ENCODE measurements around the gene MED14. TPM values are rescaled to one million over a fixed set of nuclear protein-coding genes. Genes with fewer than 3 reads are reported as not detected.

Gene MED14
- total and polyA plus RNA-seq, 2 of the 13 experiments (the other 11 are each of a cell fraction or from before 2014, with no cell fraction given): 10.2 to 16.3 TPM

DNA sequence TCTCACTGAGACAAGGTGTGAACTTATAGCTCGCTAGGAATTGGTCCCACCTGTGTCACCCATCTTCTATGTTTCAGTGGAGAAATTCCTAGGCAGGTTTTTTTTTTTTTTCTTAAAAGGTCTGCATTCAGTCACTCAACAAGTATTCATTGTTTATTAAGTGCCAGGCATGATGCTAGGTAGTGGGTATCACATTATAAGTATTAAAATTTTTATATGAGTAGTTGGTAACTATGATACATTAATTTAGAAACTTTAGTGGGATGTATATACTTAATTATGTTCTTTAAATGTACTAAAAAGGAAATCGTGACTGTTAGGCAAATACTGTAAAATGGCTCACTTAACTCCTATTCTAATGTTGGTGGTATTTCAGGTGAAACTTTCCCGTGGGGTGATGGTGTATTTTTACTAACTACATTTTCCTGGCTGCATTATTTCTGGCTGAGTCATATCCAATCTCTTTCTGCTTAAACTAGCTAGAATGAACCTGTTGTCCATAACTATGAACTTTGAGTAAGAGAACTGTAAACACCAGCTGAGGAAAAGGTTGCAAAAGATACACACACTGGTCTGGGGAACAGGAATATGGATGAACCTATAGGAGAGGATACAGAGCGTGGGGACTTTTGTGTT, 49.3 kb upstream of the MED14 start (continued):
- TF ChIP-seq DPF2 (CRISPR knock-in tag; IDR thresholded peaks at IDR 0.05; ENCODE audit: borderline replicate concordance, low read depth): 0 out of 2 replicates have a peak, but pooled peaks have one; percentile 49
- peak; percentile 59; the same call in 1 of the 2 replicates for TF ChIP-seq SAP130 (CRISPR knock-in tag; IDR thresholded peaks at IDR 0.05; ENCODE audit: low read depth)
- TF ChIP-seq TEAD3 (CRISPR knock-in tag; optimal IDR thresholded peaks at IDR 0.05; ENCODE audit: borderline replicate concordance): peak; percentile 25
- no peak for TF ChIP-seq ZNF251 (CRISPR knock-in tag; IDR thresholded peaks at IDR 0.05)
- no peak for TF ChIP-seq SOX6 (IDR thresholded peaks at IDR 0.05)
- peak; percentile 33; the same call in 1 of the 2 replicates for TF ChIP-seq SOX6 (CRISPR knock-in tag; IDR thresholded peaks at IDR 0.05)
- TF ChIP-seq, protein P1, sequence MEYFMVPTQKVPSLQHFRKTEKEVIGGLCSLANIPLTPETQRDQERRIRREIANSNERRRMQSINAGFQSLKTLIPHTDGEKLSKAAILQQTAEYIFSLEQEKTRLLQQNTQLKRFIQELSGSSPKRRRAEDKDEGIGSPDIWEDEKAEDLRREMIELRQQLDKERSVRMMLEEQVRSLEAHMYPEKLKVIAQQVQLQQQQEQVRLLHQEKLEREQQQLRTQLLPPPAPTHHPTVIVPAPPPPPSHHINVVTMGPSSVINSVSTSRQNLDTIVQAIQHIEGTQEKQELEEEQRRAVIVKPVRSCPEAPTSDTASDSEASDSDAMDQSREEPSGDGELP (IDR thresholded peaks at IDR 0.05; ENCODE audit: borderline replicate concordance, low read depth): peak; percentile 85
- TF ChIP-seq ZNF3 (CRISPR knock-in tag; IDR thresholded peaks at IDR 0.05): no peak
- no peak for TF ChIP-seq MIXL1 (CRISPR knock-in tag; IDR thresholded peaks at IDR 0.05)
- TF ChIP-seq CEBPG (CRISPR knock-in tag; IDR thresholded peaks at IDR 0.05): 0 out of 2 replicates have a peak, but pooled peaks have one; percentile 36
- TF ChIP-seq FOXP1 (IDR thresholded peaks at IDR 0.05): peak; percentile 59
- TF ChIP-seq FOXP1 (CRISPR knock-in tag; IDR thresholded peaks at IDR 0.05): peak; percentile 74
- TF ChIP-seq ZBTB20 (CRISPR knock-in tag; IDR thresholded peaks at IDR 0.05; ENCODE audit: borderline replicate concordance, low read depth): peak; percentile 78; the same call in 1 of the 2 replicates
- TF ChIP-seq, protein P2, sequence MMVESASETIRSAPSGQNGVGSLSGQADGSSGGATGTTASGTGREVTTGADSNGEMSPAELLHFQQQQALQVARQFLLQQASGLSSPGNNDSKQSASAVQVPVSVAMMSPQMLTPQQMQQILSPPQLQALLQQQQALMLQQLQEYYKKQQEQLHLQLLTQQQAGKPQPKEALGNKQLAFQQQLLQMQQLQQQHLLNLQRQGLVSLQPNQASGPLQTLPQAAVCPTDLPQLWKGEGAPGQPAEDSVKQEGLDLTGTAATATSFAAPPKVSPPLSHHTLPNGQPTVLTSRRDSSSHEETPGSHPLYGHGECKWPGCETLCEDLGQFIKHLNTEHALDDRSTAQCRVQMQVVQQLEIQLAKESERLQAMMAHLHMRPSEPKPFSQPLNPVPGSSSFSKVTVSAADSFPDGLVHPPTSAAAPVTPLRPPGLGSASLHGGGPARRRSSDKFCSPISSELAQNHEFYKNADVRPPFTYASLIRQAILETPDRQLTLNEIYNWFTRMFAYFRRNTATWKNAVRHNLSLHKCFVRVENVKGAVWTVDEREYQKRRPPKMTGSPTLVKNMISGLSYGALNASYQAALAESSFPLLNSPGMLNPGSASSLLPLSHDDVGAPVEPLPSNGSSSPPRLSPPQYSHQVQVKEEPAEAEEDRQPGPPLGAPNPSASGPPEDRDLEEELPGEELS (CRISPR knock-in tag; IDR thresholded peaks at IDR 0.05): peak; percentile 46
- TF ChIP-seq ZFYVE20 (CRISPR knock-in tag; IDR thresholded peaks at IDR 0.05; ENCODE audit: borderline replicate concordance, low read depth): no peak
- peak; percentile 34; the same call in 1 of the 2 replicates for TF ChIP-seq POGZ (CRISPR knock-in tag; IDR thresholded peaks at IDR 0.05)
- peak; percentile 21; the same call in 1 of the 2 replicates for TF ChIP-seq FOSL1 (CRISPR knock-in tag; IDR thresholded peaks at IDR 0.05; ENCODE audit: borderline replicate concordance)
- TF ChIP-seq POLR2AphosphoS5 (IDR thresholded peaks at IDR 0.05; ENCODE audit: low read depth, low read length): no peak
- peak; percentile 31; the same call in 1 of the 2 replicates for TF ChIP-seq SOX5 (CRISPR knock-in tag; IDR thresholded peaks at IDR 0.05; ENCODE audit: borderline replicate concordance)
- 0 out of 2 replicates have a peak, but pooled peaks have one; percentile 19 for TF ChIP-seq KAT8 (CRISPR knock-in tag; IDR thresholded peaks at IDR 0.05)
- no peak for TF ChIP-seq ISL2 (CRISPR knock-in tag; IDR thresholded peaks at IDR 0.05)
- TF ChIP-seq HNF4A (CRISPR knock-in tag; IDR thresholded peaks at IDR 0.05): peak; percentile 33; the same call in 1 of the 2 replicates
- peak in 1 of 2 experiments; percentile 50; a peak in 1 of 4 replicates for TF ChIP-seq EP300 (IDR thresholded peaks at IDR 0.05; ENCODE audit: low read depth in 2 of 2, low read length in 2 of 2)
- TF ChIP-seq EP300 (CRISPR knock-in tag; IDR thresholded peaks at IDR 0.05; ENCODE audit: borderline replicate concordance): no peak
- TF ChIP-seq, protein P3, sequence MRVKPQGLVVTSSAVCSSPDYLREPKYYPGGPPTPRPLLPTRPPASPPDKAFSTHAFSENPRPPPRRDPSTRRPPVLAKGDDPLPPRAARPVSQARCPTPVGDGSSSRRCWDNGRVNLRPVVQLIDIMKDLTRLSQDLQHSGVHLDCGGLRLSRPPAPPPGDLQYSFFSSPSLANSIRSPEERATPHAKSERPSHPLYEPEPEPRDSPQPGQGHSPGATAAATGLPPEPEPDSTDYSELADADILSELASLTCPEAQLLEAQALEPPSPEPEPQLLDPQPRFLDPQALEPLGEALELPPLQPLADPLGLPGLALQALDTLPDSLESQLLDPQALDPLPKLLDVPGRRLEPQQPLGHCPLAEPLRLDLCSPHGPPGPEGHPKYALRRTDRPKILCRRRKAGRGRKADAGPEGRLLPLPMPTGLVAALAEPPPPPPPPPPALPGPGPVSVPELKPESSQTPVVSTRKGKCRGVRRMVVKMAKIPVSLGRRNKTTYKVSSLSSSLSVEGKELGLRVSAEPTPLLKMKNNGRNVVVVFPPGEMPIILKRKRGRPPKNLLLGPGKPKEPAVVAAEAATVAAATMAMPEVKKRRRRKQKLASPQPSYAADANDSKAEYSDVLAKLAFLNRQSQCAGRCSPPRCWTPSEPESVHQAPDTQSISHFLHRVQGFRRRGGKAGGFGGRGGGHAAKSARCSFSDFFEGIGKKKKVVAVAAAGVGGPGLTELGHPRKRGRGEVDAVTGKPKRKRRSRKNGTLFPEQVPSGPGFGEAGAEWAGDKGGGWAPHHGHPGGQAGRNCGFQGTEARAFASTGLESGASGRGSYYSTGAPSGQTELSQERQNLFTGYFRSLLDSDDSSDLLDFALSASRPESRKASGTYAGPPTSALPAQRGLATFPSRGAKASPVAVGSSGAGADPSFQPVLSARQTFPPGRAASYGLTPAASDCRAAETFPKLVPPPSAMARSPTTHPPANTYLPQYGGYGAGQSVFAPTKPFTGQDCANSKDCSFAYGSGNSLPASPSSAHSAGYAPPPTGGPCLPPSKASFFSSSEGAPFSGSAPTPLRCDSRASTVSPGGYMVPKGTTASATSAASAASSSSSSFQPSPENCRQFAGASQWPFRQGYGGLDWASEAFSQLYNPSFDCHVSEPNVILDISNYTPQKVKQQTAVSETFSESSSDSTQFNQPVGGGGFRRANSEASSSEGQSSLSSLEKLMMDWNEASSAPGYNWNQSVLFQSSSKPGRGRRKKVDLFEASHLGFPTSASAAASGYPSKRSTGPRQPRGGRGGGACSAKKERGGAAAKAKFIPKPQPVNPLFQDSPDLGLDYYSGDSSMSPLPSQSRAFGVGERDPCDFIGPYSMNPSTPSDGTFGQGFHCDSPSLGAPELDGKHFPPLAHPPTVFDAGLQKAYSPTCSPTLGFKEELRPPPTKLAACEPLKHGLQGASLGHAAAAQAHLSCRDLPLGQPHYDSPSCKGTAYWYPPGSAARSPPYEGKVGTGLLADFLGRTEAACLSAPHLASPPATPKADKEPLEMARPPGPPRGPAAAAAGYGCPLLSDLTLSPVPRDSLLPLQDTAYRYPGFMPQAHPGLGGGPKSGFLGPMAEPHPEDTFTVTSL (CRISPR knock-in tag; IDR thresholded peaks at IDR 0.05; ENCODE audit: borderline replicate concordance): peak; percentile 48; the same call in 1 of the 2 replicates

All from HepG2 (cell line).